Measurements from ENCODE around the gene URGCP. TPM values are rescaled to one million over a fixed set of nuclear protein-coding genes. Genes with fewer than 3 reads are reported as not detected.
"Not testable (repeated sequence)": the region's sequence is repeated elsewhere in the genome, so short reads cannot be mapped to it uniquely, and the experiment has no call there.

Gene URGCP
- total RNA-seq, 1 donor from 2014 or later: 39.6 TPM

DNA sequence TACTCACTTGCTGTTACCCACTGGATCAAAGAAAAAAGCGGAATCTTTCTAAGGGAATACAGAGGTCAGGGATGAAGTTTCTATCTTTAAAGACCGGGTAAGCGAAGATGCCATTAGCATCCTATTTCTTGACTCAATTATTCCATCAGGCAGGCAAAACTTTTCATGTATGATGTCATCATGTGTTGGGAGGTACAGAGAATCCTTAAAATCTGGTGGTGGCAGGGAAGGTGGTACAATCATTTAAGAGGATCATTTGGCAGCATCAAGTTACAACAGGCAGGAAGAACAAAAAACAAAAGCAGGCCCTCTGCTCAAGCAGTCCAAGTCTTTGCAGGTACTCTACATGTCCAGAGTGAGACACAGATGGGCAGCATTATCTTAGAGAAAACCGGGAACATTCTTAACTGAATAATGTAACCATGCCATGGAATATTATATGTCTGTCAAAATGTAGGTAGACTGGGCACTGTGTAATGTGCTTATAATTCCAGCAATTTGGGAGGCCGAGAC lies 3.8 kb downstream of the URGCP start:
- Histone ChIP-seq H3K36me3 (no peaks in the 10 kb centered on the region), H3K9me3 (replicated peaks) (no peaks in the 10 kb centered on the region), H3K27me3 (ENCODE audit: low read depth) (no peaks in the 10 kb centered on the region), H3K4me1 (peaks cover 73% of the 10 kb centered on the region), H3K27ac (replicated peaks) (no peak overlapping the region), H3K4me3 (no peak overlapping the region)
- intact Hi-C loops (cut with micrococcal nuclease): no loop called here
- DNase-seq: no peak
- TF ChIP-seq CTCF (IDR thresholded peaks at IDR 0.05; ENCODE audit: borderline replicate concordance): no peak

DNA sequence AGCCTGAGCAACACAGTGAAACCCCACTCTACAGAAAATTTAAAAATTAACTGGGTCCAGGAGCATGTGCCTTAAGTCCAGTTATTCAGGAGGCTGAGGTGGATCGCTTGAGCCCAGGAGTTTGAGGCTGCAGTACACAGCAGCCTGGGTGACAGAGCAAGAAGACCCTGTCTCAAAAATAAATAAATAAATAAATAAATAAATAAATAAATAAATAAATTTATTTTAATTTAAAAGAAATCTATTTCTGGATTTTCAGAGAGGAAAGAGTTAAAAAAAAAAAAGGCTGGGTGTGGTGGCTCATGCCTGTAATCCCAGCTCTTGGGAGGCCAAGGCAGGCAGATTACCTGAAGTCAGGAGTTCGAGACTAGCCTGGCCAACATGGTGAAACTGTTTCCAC lies 7.8 kb downstream of the URGCP start:
- H3K27ac ChIP-seq (replicated peaks); intact Hi-C loops (cut with micrococcal nuclease); H3K27me3 ChIP-seq (ENCODE audit: low read depth); H3K9me3 ChIP-seq (replicated peaks); H3K36me3 ChIP-seq; H3K4me3 ChIP-seq; DNase-seq: not testable (repeated sequence)
- H3K4me1 ChIP-seq: peaks cover 59% of the 10 kb centered on the region

DNA sequence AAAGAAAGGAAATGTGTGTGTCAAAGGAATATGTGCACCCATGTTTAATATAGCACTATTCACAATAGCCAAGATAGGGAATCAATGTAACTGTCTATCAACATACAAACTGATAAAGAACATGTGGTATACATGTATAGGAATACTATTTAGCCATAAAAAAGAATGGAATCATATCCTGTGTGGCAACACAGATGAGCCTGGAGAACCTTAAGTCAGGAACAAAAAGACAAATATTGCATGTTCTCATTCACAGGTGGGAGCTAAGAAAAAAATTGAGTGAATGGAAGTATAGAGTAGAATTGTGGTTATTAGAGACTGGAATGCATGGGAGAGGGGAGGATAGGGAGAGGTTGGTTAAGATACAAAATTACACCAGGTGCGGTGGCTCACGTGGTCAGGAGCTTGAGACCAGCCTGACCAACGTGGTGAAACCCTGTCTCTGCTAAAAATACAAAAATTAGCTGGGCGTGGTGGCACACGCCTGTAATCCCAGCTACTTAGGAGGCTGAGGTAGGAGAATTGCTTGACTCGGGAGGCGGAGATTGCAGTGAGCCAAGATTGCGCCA lies 10.5 kb downstream of the URGCP start:
- H3K27ac ChIP-seq (replicated peaks): no peak overlapping the region
- DNase-seq: no peak
- intact Hi-C loops (cut with micrococcal nuclease): no loop called here
- H3K27me3 ChIP-seq (ENCODE audit: low read depth): no peaks in the 10 kb centered on the region
- H3K4me1 ChIP-seq: peaks cover 55% of the 10 kb centered on the region
- peaks cover 3% of the 10 kb centered on the region for H3K36me3 ChIP-seq
- no peak for TF ChIP-seq CTCF (IDR thresholded peaks at IDR 0.05; ENCODE audit: borderline replicate concordance)
- H3K9me3 ChIP-seq (replicated peaks): no peaks in the 10 kb centered on the region
- no peak overlapping the region for H3K4me3 ChIP-seq

DNA sequence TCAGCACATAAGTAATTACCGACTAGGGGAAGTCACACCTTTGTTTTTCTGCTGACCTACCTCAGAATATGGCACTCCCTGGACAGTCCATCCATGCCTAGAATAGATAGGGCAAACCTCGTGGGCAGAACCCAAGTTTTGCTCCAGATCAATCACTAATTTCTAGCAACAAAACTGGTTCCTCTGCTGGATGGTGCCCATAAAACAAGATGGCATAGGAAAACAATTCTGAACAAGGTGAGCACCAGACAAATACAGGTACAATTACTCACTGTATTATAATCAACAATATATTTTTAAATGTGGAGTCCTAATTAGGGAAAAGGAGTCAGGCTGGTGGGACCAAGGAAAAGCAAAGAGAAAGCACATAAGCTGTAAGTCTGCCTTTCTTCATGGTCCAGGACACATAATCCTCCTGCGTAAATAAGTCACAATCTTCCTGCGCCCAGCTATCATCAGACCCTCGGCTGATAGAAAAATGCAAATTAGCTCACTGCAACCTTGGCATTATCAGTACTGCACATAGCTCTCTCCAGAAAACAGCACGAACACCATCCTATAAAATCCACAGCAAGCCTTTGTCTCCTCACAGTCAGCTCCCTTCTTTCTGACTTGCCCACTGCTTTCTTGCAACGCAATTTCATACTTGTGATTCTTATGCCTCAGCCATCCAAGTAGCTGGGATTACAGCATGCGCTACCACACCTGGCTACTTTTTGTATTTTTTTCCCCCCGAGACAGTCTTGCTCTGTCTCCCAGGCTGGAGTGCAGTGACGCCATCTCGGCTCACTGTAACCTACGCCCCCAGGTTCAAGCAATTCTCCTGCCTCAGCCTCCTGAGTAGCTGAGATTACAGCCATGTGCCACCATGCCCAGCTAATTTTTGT lies 15.1 kb downstream of the URGCP start:
- peaks cover 16% of the 10 kb centered on the region for H3K36me3 ChIP-seq
- TF ChIP-seq CTCF (IDR thresholded peaks at IDR 0.05; ENCODE audit: borderline replicate concordance): no peak
- H3K27me3 ChIP-seq (ENCODE audit: low read depth): no peaks in the 10 kb centered on the region
- H3K4me3 ChIP-seq: no peak overlapping the region
- intact Hi-C loops (cut with micrococcal nuclease): no loop called here
- peaks cover 63% of the 10 kb centered on the region for H3K4me1 ChIP-seq
- no peak overlapping the region for H3K27ac ChIP-seq (replicated peaks)
- no peaks in the 10 kb centered on the region for H3K9me3 ChIP-seq (replicated peaks)
- no peak for DNase-seq

- peaks cover 24% of the 10 kb centered on the region for H3K36me3 ChIP-seq
- H3K4me1 ChIP-seq: peaks cover 63% of the 10 kb centered on the region
- no peak overlapping the region for H3K27ac ChIP-seq (replicated peaks)
- no peaks in the 10 kb centered on the region for H3K27me3 ChIP-seq (ENCODE audit: low read depth)
- no peak overlapping the region for H3K4me3 ChIP-seq
- intact Hi-C loops (cut with micrococcal nuclease): no loop called here
- no peaks in the 10 kb centered on the region for H3K9me3 ChIP-seq (replicated peaks)
- no peak for TF ChIP-seq CTCF (IDR thresholded peaks at IDR 0.05; ENCODE audit: borderline replicate concordance)
- DNase-seq: no peak
Measured at GRCh38 chr7:43890468-43890867, 15.9 kb downstream of the URGCP start.
